Activated naive CD4-positive, alpha-beta T cell treated with Interleukin-2 at 50 U/mL for 16 hours (primary cell): ENCODE results near the gene STEAP1.
"Not testable (repeated sequence)": the region's sequence is repeated elsewhere in the genome, so short reads cannot be mapped to it uniquely, and the experiment has no call there.

Experiments
- DNase-seq: peaks from one replicate; pipeline ENCODE4 v3.0.0-alpha.2; 2020

The STEAP1 gene

GRCh38 chr7:90153943-90154771, at the start of gene STEAP1:
Gene STEAP1, plus strand, starts transcription at chr7:90154469. Its CDS starts 5,320 bp downstream, at chr7:90159789.
- DNase-seq, result peak; percentile 88

DNA sequence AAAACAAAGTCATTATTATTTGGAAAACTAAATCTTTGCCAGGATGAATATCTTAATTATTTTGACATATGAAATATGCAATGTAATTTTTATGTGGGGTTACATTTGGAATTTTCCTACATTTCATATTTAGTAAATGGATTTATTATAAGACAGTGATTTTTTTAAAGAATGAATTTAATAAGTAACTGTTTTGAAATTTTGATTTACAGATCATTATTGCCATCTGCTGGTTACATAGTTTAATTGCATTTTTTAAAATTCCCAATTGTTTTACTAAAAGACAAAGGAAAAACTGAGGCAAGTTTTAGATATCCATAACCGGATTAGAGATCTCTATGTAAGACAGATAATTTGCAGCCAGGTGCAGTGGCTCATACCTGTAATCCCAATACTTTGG, 39.3 kb upstream of the STEAP1 start:
- DNase-seq, result not testable (repeated sequence)

- not testable (repeated sequence) for DNase-seq
Measured at GRCh38 chr7:90118551-90119177, 35.6 kb upstream of the STEAP1 start.

DNA sequence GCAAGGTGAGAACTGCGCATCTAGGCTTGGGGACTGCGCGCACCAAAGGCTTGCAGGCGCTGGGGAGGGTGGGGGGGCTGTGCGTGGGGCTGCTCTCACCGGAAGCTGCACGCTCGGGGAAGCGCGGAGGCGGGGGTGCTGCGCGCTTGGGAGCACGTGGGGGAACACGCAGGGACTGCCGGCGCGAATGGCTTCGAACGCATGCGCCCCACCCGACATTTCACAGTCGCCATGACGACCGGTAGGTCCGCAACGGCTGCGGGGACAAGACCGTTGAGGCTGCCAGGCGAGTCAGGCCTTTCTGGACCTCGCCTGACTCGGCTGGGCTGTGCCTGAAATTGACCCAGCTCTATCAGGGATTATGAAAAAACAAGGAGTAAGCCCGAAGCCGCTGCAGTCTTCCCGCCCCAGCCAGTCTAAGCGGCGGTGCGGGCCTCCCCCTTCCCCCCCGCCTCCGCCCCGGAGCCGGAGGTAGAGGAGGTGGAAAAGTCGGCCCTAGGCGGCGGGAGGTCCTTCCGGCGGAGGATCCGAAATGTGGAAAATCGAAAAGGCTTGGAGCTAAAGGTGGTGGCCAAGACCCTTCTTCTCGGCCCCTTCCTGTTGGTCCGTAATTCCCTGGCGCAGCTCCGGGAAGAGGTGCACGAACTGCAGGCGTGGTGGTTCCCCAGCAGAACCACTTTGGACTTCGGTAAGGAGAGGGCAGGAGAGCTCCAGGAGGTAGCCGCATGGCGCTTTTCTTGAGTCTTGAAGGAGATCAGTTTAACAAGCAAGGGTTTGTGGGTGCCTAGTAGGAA, 34.9 kb upstream of the STEAP1 start:
- peak; percentile 35 for DNase-seq

DNA sequence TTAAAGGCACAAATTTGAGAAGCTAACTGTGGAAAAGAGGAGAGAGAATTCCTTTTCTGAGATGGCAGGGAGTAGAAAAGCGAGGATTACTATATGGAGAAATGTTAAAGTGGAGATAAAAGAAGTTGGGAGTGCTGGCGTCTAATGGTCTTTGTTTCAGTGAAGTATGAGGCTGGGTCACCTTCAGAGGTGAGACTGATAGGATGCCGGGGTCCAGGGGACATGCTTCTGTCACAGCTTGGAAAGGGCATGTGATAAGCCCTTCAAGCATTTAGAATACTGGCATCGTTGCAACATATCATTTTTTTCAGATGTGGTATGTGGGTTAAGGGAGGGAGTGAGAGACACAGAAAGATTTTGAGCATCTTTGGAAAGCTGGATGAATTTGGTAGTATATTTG, 34.1 kb upstream of the STEAP1 start:
- DNase-seq, result not testable (repeated sequence)

- DNase-seq, result not testable (repeated sequence)
Measured at GRCh38 chr7:90131746-90132145, 22.5 kb upstream of the STEAP1 start.

- DNase-seq, result not testable (repeated sequence)
Measured at GRCh38 chr7:90147079-90147960, 6.9 kb upstream of the STEAP1 start.

DNA sequence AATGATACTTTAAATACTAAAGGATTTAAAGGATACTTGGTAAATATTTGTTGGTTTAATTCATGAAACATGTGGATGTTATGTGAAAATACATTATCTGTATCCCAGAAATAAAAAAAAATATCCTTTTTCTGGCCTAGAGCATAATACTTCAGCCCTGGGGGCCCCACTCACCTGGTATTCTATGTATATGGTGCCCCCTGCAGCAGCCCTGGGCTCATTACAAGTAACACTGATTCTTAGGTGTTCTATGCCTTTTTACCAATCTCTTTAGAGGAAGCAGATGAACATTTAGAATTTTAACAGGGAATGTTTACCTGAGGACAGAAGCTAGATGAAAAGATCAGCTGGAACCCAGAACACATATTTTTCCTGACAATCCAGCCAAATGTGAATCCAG, 4.8 kb upstream of the STEAP1 start:
- peak; percentile 7 for DNase-seq

GRCh38 chr7:90151884-90152283, 2.4 kb upstream of the STEAP1 start:
- not testable (repeated sequence) for DNase-seq

GRCh38 chr7:90152642-90153253, 1.5 kb upstream of the STEAP1 start:
- DNase-seq, result not testable (repeated sequence)

GRCh38 chr7:90155206-90155605, 937 bp downstream of the STEAP1 start:
- DNase-seq, result no peak

- not testable (repeated sequence) for DNase-seq
Measured at GRCh38 chr7:90157331-90157730, 3.1 kb downstream of the STEAP1 start.

GRCh38 chr7:90157761-90158350, 3.6 kb downstream of the STEAP1 start:
- not testable (repeated sequence) for DNase-seq

DNA sequence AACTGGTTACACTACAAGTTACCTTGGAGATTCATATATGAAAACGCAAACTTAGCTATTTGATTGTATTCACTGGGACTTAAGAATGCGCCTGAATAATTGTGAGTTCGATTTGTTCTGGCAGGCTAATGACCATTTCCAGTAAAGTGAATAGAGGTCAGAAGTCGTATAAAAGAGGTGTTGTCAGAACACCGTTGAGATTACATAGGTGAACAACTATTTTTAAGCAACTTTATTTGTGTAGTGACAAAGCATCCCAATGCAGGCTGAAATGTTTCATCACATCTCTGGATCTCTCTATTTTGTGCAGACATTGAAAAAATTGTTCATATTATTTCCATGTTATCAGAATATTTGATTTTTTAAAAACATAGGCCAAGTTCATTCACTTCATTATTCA, 9.3 kb downstream of the STEAP1 start:
- no peak for DNase-seq

DNA sequence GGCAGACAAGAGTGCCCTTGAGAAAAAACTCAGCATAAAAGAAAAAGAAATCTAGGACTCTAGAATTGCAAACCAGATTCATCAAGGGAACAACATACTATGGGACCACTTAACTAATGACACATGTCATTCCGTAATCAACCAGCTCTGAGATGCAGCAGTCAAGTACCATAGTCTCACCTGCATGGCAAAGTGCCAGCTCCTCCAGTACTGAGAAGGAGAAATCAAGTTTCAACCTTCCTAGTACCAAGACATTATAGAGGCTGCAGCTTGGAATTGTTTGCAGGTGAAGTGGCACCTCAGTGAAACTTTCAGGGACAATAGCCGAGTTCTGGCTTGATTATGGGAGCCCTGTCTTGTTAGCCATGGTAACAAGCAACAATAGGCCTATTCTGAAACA, 11.5 kb downstream of the STEAP1 start:
- DNase-seq, result no peak

DNA sequence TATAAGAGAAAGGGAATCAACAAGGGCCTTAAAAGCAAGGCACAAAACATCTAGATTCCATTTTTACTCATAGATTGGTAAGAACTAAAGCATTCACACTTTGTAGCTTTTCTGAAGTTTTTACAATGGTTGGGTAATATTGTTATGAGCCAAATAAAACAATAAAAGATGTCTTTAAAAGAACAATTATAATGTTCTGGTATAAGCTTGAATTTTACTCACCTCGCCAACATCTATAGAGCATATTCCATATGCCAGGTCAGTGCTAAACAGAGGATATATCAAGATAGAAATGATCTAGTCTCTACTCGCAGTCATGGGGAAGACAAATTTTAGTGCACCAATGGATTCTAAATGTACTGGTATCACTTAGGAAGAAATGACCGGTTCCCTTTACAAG, 11.9 kb downstream of the STEAP1 start:
- DNase-seq, result no peak

GRCh38 chr7:90167361-90167760, 13.1 kb downstream of the STEAP1 start:
- DNase-seq, result no peak

DNA sequence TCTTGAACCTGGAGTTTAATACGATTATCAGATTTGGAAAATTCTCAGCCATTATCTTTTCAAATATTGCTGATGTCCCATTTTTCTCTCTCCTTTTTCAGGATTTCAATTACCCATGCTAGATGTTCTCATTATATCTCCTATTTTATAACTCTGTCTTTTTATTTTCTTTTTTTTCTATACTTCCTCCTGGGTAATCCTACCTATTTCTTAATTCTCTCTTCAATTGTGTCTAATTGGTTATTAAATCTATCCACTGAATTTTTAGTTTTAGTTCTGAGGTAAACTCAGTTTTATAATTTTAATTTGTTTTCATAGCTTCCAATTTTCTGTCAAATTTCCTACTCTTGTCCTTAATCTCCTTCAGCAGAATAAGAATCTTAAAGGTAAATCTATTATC, 15.6 kb downstream of the STEAP1 start:
- DNase-seq, result no peak

DNA sequence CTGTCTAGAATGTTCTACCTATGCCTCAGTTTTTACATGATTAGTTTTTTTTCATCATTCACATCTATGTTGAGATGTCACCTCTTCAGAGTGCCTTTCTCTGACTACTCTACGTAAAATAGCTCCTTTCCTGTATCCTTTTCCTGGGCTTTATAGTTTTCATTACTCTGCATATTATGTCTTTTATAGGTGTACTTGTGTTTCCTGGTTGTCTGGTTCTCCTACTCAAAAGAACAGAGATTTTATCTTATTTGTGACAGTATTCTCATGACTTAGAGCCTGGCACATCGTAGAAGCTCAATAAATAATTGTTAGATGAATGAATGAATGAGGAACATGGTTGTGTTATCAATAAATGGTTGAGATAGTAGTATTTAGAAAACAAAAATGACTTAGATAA, 17.9 kb downstream of the STEAP1 start:
- no peak for DNase-seq

DNA sequence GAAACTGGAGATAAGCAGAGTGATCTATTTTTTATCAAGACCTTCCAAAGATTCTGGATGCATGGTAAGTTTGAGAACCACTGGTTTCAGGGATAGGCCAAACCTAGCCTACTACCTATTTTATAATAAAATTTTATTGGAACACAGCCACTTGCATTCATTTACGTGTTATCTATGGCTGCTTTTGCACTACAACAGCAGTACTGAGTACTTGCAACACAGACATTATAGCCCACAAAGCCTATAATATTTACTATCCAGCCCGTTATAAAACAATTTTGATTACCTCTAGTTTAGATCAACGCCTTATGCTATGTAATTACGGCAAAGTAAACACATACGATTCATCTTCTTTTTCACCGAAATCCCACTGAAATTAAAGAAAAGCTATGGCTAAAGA, 18.4 kb downstream of the STEAP1 start:
- DNase-seq, result no peak

DNA sequence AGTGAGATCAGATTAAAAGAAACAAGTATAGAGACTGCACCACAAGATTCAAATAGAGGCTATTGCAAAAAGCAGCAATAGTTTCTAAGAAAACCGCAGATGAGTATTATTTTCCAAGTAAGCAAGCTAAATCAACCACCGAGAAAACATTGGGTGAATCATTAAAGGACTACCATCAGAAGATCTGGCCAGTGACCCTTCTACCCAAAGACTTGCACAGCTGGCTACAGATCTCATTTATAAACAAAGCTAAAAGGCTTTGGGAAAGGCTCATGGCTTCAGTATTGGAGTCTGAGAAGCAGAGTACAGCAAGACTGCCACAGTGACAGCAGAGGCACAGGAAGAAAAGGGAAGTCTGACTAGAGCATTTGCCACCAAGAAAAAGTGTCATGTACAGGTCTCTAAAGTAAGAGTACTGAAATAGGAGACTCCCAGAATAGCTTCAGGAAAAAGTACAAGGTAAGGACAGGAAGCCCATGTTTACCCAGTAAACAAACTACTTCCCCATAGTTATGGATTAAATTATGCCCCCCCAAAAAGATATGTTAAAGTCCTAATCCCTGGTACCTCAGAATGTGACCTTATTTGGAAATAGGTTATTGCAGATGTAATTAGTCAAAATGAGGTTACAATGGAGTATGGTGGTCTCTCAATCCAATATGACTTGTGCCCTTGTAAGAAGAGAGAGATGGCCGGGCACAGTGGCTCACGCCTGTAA, 19.0 kb downstream of the STEAP1 start:
- DNase-seq, result no peak
